Kidney capillary endothelial cell (primary cell): ENCODE results near the gene PGBD5.

ENCODE experiments used
- DNase-seq: peaks from one replicate; pipeline ENCODE4 v3.0.0-alpha.2; 2018; ENCODE audit warnings: low spot score

Gene PGBD5

GRCh38 chr1:230394741-230395140, 31.4 kb downstream of the PGBD5 start:
- DNase-seq, result no peak

GRCh38 chr1:230394134-230394533, 32.0 kb downstream of the PGBD5 start:
- no peak for DNase-seq

- no peak for DNase-seq
These were observed 32.4 kb downstream of the PGBD5 start for GRCh38 chr1:230393722-230394121.

DNA sequence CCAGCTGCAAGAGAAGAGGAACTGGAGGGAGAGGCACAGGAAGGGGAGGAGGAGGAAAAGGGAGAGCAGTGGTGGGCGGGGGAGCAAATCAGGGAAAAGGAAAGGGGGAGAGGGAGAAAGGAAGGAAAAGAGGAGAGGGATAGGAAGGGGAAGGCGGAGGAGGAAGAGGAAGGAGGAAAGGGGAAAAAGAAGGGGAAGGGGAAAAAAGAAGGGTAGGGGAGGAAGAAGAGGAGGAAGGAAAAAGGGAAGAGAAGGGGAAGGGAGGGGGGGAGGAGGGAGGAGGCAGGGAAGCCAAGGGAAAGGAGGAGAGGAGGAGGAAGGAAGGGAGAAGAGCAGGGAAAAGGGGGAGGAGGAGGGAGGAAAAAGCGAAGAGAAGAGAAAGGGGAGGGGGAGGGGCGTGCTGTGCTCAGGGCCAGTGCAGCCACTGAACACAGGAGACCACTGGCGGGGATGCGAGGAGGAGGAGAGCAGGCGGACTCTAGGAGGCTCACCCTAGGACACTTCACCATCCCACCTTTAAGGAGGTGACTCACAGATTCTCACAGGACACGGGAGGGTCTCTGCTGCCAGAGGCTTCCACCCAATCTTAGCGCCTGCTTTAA, 33.1 kb downstream of the PGBD5 start:
- no peak for DNase-seq

GRCh38 chr1:230392536-230392909, 33.6 kb downstream of the PGBD5 start:
- no peak for DNase-seq

GRCh38 chr1:230391776-230392535, 34.2 kb downstream of the PGBD5 start:
- no peak for DNase-seq

- DNase-seq, result no peak
These were observed 35.8 kb downstream of the PGBD5 start for GRCh38 chr1:230390371-230390770.

GRCh38 chr1:230387876-230388275, 38.3 kb downstream of the PGBD5 start:
- no peak for DNase-seq

- DNase-seq, result no peak
These were observed 38.8 kb downstream of the PGBD5 start for GRCh38 chr1:230387296-230387695.

GRCh38 chr1:230386637-230387262, 39.4 kb downstream of the PGBD5 start:
- DNase-seq, result no peak

DNA sequence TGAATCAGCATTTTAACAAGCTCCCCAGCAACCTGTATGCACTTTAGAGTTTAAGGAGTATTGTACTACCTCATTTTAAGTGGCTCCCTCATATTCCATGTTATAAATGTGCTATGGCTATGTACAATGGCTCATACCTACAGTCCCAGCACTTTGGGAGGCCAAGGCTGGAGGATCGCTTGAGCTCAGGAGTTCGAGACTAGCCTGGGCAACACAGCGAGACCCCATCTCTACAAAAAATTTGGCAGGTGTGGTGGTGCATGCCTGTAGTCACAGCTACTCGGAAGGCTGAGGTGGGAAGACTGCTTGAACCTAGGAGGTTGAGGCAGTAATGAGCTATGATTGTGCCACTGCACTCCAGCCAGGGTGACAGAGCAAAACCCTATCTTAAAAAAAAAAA, 40.2 kb downstream of the PGBD5 start:
- DNase-seq, result no peak

- no peak for DNase-seq
These were observed 41.0 kb downstream of the PGBD5 start for GRCh38 chr1:230385158-230385450.

GRCh38 chr1:230384380-230385157, 41.6 kb downstream of the PGBD5 start:
- no peak for DNase-seq

- DNase-seq, result no peak
These were observed 42.7 kb downstream of the PGBD5 start for GRCh38 chr1:230383425-230383824.

DNA sequence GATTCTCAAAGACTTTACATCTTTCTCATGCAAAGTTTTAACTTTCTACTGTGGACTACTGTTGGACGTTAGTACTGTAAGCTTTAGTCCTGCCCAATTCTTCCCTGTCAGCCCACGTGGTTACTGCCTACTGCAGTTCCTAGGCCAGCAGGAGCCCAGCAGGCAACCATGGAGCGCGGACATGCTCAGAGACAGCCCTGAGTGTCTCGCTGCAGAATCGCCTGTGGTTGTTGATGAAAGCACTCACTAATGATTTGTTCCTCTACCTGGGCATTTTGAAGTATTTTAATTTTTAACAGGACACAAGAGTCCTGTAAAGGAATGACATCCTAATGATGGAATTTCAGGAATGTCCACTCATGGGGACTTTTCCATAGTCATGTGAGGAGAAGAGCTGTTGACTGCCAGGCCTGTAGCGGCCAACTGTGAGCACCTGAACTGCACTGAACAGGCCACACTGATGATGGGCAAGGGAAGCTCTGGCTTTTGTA, 44.1 kb downstream of the PGBD5 start:
- DNase-seq, result no peak

GRCh38 chr1:230381585-230381984, 44.5 kb downstream of the PGBD5 start:
- no peak for DNase-seq

DNA sequence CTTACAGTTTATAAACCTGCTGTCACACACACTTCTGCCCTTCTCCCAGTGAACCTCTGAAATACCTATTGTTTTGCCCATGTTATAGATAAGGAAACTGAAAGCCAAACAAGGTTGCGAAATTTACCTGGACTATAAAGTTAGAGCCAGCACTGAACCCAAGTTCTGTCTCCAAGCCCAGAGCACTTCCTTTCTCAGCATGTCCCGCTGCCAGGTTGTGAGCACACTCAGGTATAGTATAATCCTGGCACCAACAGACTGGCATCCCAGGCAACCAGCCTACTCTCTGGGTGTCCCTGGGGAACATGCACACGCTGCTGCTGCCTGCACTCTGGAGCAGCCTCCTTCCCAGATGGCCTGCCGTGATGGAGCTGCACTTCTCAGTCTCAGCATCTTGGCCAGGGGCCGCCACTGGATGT, 45.1 kb downstream of the PGBD5 start:
- DNase-seq, result no peak

DNA sequence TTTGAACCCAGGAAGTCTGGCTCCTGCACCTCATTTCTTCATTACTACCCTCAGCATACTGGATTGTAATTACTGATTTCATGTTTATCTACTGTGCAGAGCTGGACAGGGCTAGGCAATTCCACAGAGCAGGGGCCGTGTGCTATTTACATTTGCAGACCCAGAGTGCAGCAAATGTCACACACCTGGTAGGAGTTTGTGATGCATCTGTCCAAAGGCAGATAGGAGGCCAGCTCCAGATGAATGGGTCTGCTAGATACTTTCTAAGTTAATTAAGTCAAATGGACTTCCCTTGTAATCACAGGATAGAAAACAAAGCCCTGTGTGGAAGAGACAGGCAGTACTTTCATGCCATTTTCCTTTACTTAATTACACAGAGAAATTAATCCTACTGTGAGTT, 46.2 kb downstream of the PGBD5 start:
- DNase-seq, result no peak

- no peak for DNase-seq
These were observed 46.7 kb downstream of the PGBD5 start for GRCh38 chr1:230379462-230379861.

GRCh38 chr1:230377851-230378250, 48.3 kb downstream of the PGBD5 start:
- DNase-seq, result no peak

- no peak for DNase-seq
These were observed 48.8 kb downstream of the PGBD5 start for GRCh38 chr1:230377324-230377723.

DNA sequence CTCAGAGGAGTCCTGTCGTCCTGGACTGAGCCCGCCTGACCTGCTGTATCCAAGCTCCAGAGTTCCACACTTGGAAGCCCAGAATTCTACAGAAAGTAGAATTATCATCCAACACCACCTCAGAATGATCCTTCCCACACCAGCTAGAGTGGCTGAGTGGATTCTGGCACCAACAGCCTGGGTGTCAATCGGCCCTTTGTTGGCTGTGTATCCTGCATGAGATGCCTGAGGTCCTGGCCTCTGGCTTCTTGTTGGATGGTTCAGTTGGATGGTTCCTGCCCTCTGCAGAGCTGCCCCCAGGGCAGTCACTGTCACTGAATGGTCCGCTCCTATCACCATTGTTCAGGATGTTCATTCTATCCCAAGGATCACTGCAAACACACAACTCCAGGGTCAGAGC, 49.8 kb downstream of the PGBD5 start:
- DNase-seq, result no peak

DNA sequence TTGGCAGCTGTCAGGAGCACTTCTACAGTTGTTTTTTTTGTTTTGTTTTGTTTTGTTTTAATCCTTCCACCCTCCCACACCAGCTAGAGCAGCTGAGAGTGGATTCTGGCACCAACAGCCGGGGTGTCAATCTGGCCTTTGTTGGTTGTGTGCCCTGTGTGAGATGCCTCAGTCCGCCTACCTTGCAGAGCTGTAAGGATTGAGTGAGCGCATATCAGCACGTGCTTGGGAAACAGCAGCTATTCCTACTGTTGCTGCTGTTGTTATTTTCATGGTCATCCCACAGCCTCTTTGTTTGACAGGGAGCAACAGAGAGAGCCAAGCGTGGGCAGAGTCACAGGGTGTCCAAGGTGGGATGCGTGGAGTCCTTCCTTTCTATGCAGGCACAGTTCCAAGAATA, 50.4 kb downstream of the PGBD5 start:
- no peak for DNase-seq
